ENCODE data around the gene TUBGCP3. TPM values are rescaled to one million over a fixed set of nuclear protein-coding genes. Genes with fewer than 3 reads are reported as not detected.

The TUBGCP3 gene
- total RNA-seq, 2 donors from 2014 or later, result 26.7 to 30.0 TPM

DNA sequence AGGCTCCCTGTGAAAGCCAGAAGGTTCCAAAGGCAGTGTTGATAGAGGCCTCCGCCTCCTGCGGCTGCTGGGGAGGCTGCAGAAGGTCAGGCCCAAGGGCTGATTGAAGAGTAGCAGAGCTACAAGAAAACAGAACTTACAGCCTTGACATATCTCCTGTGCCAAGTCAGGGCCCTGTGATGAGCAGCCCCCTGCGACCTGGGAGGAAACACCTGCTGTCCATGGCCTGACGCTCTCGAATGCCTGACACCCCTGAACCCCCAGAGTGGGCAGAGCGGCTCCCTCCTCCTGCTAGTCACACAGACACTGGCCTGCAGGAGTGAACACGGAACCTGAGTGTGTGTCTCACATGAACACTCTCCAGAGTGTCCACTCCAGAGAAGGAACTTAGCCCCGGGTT is 38.2 kb upstream of the TUBGCP3 start:
- TF ChIP-seq, protein P1, sequence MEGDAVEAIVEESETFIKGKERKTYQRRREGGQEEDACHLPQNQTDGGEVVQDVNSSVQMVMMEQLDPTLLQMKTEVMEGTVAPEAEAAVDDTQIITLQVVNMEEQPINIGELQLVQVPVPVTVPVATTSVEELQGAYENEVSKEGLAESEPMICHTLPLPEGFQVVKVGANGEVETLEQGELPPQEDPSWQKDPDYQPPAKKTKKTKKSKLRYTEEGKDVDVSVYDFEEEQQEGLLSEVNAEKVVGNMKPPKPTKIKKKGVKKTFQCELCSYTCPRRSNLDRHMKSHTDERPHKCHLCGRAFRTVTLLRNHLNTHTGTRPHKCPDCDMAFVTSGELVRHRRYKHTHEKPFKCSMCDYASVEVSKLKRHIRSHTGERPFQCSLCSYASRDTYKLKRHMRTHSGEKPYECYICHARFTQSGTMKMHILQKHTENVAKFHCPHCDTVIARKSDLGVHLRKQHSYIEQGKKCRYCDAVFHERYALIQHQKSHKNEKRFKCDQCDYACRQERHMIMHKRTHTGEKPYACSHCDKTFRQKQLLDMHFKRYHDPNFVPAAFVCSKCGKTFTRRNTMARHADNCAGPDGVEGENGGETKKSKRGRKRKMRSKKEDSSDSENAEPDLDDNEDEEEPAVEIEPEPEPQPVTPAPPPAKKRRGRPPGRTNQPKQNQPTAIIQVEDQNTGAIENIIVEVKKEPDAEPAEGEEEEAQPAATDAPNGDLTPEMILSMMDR (IDR thresholded peaks at IDR 0.05), result no peak
- TF ChIP-seq POLR2A (IDR thresholded peaks at IDR 0.05), result no peak
- H3K4me1 ChIP-seq, result no peaks in the 10 kb centered on the region
- intact Hi-C loops (cut with DNase I), result no loop called here
- whole genome bisulfite sequencing, 2 donors, result 67 to 83% methylated on average over 6 to 8 of the region's 8 CpGs
- no peaks in the 10 kb centered on the region for H3K9me3 ChIP-seq
- H3K4me3 ChIP-seq, result no peak overlapping the region
- no peaks in the 10 kb centered on the region for H3K36me3 ChIP-seq (replicated peaks in 1 of 2; ENCODE audit: insufficient read depth in 1 of 2, low read depth in 2 of 2)
- ATAC-seq (no peak), DNase-seq (no peak)
- H3K27me3 ChIP-seq, result no peaks in the 10 kb centered on the region
- no peak overlapping the region for H3K27ac ChIP-seq

DNA sequence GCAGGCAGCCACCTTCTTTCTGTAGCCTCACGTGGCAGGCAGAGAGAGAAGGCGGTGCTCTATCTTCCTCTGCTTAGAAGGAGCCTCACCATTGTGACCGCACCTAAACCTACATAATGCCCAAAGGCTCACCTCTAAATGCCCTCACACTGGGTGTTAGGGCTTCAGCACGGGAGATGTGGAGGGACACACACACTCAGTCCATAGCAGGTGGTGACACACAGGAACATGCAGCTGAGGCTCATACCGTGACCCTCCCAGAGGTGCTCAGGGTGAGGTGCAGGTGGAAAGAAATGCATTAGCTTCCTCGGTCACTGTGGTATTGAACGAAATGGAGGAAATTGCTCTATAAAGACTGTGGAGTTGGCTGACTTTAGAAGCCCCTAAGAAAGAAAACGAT is 37.7 kb upstream of the TUBGCP3 start:
- WGBS, 2 donors, result 82% methylated on average over 6 to 8 of the region's 8 CpGs
- DNase-seq, result no peak

DNA sequence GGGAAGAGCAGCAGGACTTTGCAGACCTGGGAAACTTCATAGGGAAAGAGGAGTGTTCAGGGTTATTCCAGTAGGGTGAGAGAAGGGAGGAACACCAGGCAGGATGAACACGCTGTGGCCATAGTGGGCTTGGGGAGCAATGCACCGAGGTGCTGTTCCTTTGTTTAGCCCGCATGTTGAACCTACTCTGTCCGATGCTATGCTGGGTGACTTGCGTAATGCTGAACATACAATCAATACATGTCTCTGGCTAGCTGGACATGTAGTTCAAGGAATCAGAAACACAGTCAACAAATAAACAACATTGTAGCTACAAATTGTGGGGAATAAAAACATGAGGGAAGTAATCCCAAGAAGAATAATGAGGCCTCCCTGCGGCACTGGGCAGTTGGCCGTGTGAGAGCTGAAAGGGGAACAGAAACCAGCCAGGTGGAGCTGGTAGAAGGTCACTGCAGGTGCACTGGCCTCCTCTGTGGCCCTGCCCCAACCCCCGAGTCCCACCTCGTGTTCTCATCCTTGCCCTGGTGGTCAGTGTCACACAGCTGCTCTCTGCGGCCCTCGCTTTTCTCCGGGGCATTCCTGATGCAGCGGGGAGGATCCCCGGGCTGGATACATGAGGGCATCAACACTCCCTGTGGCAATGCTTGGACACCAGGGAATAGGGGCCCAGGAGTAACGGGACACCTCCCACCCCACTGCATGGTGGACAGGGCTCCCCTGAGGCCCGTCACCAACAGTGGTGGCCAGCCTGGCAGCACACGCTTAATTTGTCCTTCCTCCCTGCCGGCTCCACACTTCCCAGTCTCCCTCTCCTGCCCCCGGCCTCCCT is 36.9 kb upstream of the TUBGCP3 start:
- 70 to 75% methylated on average over 18 of the region's 19 CpGs for whole genome bisulfite sequencing, 2 donors
- H3K36me3 ChIP-seq (replicated peaks in 1 of 2; ENCODE audit: insufficient read depth in 1 of 2, low read depth in 2 of 2), result no peaks in the 10 kb centered on the region
- no peak overlapping the region for H3K27ac ChIP-seq
- H3K4me1 ChIP-seq, result no peaks in the 10 kb centered on the region
- TF ChIP-seq, protein P1 (IDR thresholded peaks at IDR 0.05), result no peak
- no peak for TF ChIP-seq POLR2A (IDR thresholded peaks at IDR 0.05)
- H3K4me3 ChIP-seq, result no peak overlapping the region
- H3K9me3 ChIP-seq, result no peaks in the 10 kb centered on the region
- ATAC-seq, result no peak
- no peaks in the 10 kb centered on the region for H3K27me3 ChIP-seq
- no peak for DNase-seq
- intact Hi-C loops (cut with DNase I), result no loop called here

More for the DNA sequence above, 37.7 kb upstream of the TUBGCP3 start:
- Histone ChIP-seq H3K4me1 (no peaks in the 10 kb centered on the region), H3K27ac (no peak overlapping the region), H3K27me3 (no peaks in the 10 kb centered on the region), H3K9me3 (no peaks in the 10 kb centered on the region), H3K36me3 (replicated peaks in 1 of 2; ENCODE audit: insufficient read depth in 1 of 2, low read depth in 2 of 2) (no peaks in the 10 kb centered on the region), H3K4me3 (no peak overlapping the region)
- no peak for ATAC-seq
- TF ChIP-seq, protein P1 (IDR thresholded peaks at IDR 0.05), result no peak
- TF ChIP-seq POLR2A (IDR thresholded peaks at IDR 0.05), result no peak
- intact Hi-C loops (cut with DNase I), result no loop called here

DNA sequence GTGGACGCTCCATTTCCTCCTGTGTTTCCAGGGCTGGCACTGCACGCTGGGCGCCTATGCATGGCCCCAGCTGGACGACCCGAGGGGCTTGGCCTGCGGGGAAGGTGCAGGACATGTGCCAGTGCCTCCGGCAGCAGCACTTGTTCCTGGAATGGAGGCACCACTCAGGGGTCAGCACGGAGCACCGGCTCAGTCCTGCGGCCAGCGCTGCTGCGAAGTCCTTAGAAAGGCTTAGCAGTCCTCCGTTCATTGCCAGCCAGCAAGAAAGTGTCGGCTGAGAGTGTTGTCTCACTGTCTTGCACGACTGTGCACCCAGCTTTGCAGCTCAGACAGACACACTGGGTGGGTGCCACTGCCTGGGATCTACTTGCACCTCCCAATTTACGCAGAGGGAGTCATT is 36.1 kb upstream of the TUBGCP3 start:
- H3K36me3 ChIP-seq (replicated peaks in 1 of 2; ENCODE audit: insufficient read depth in 1 of 2, low read depth in 2 of 2), result no peaks in the 10 kb centered on the region
- DNase-seq (no peak), ATAC-seq (no peak)
- no peak for TF ChIP-seq POLR2A (IDR thresholded peaks at IDR 0.05)
- intact Hi-C loops (cut with DNase I), result no loop called here
- H3K4me3 ChIP-seq, result no peak overlapping the region
- H3K27me3 ChIP-seq, result no peaks in the 10 kb centered on the region
- H3K4me1 ChIP-seq, result no peaks in the 10 kb centered on the region
- no peak overlapping the region for H3K27ac ChIP-seq
- H3K9me3 ChIP-seq, result no peaks in the 10 kb centered on the region
- WGBS, 2 donors, result 76 to 78% methylated on average over 12 to 15 of the region's 16 CpGs

DNA sequence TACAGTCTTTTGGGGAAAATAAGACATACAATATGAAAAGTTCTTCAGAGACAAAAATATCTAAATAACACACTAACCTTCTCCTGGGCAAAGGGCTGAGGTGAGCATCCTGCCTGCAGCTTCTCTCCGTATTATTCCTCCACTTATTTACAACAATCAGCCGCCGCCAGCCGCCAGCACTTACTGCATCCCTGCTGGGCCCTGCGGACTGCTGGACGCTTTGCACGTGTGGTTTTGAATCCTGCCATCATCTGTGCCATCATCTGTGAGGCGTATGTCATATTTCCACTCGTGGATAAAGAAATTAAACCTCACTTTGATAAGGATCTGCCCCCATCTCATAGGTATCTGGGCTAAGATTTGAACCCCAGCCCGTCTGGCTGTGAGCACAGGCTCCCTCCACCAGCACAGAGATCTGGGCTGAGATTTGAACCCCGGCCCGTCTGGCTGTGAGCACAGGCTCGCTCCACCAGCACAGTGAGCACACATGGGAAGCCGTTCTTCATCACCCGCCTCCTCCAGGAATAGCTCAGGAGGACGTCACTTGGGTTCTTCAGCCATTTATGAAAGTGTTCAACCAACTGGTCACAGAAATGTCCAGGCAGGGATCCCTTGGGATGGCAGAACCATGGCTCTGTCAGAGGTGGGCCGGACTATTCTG is 35.2 kb upstream of the TUBGCP3 start:
- H3K9me3 ChIP-seq, result no peaks in the 10 kb centered on the region
- H3K4me3 ChIP-seq, result no peak overlapping the region
- TF ChIP-seq POLR2A (IDR thresholded peaks at IDR 0.05), result no peak
- TF ChIP-seq, protein P1 (IDR thresholded peaks at IDR 0.05), result no peak
- ATAC-seq (no peak), DNase-seq (no peak)
- intact Hi-C loops (cut with DNase I), result no loop called here
- H3K27ac ChIP-seq, result no peak overlapping the region
- no peaks in the 10 kb centered on the region for H3K27me3 ChIP-seq
- H3K36me3 ChIP-seq (replicated peaks in 1 of 2; ENCODE audit: insufficient read depth in 1 of 2, low read depth in 2 of 2), result no peaks in the 10 kb centered on the region
- H3K4me1 ChIP-seq, result no peaks in the 10 kb centered on the region
- 73 to 76% methylated on average over 10 to 16 of the region's 17 CpGs for WGBS, 2 donors
